Amygdala (tissue), 56 donors: ENCODE measurements around the gene CCDC69.

Experiments
- DNase-seq, 56 donors: peaks; one replicate each; lab custom pipeline; 2025; lab: John Stamatoyannopoulos, UW

CCDC69 gene

GRCh38 chr5:151173711-151174611, 49.9 kb downstream of the CCDC69 start:
- DNase-seq = no peak

- DNase-seq = no peak
These were observed 52.4 kb downstream of the CCDC69 start for GRCh38 chr5:151171529-151171928.

DNA sequence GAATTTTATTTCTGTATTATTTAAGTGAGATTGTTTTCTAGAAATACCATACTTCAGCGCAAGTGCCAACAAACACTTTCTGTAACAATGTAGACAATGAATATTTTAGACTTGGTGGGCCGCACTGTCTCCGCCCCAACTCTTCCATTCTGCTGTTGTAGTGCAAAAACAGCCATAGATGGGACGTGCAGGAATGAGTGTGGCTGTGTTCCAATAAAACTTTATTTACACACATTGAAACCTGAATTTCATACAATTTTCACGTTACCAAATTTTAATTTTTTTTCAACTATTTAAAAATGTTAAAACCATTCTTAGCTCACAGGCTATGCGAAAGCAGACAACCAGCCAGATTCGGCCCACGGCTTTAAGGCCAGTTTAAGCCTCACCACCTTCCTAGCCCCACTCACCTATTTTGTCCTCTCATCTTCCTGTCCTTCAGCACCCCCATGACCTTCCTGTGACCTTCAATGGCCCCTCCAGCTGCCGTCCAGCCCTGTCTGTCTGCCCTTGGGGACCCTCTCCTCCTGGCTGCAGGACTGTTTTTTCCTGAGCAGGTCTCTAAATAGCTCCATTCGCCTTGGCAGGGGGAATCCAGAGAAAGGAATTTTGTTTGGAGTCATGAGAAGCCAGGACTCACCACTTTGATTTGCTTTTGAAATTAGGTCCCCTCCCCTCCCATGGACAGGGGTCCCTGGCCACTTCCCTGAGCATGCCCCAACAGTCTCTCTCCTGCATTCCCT, 55.1 kb downstream of the CCDC69 start:
- DNase-seq = no peak

DNA sequence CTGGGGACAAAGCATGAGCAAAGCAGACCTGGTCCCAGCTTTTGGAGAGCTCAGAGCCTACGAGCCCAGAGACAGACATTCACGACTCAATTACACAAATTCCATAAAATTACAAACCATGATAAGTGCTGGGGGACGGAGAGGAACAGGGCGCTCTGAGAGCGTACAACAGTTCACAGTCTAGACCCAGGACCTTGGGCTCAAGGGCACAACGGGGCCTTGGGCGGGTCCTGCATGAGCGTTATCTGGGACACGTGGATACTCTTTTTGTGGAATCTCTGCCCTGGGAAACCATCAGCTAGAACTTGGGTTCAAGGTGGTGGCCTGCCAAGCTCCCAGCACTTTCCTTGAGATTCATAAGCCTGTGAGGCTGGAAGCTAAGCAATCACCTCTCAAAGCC, 56.9 kb downstream of the CCDC69 start:
- no peak for DNase-seq

- peak in 43 of 56 donors; percentile 4 to 85 (median 45) for DNase-seq
These were observed 59.1 kb downstream of the CCDC69 start for GRCh38 chr5:151164687-151165392.

GRCh38 chr5:151162776-151163175, 61.1 kb downstream of the CCDC69 start:
- DNase-seq = no peak

- DNase-seq = no peak
These were observed 64.1 kb downstream of the CCDC69 start for GRCh38 chr5:151159649-151160373.

GRCh38 chr5:151158287-151158661, 65.6 kb downstream of the CCDC69 start:
- DNase-seq = no peak

DNA sequence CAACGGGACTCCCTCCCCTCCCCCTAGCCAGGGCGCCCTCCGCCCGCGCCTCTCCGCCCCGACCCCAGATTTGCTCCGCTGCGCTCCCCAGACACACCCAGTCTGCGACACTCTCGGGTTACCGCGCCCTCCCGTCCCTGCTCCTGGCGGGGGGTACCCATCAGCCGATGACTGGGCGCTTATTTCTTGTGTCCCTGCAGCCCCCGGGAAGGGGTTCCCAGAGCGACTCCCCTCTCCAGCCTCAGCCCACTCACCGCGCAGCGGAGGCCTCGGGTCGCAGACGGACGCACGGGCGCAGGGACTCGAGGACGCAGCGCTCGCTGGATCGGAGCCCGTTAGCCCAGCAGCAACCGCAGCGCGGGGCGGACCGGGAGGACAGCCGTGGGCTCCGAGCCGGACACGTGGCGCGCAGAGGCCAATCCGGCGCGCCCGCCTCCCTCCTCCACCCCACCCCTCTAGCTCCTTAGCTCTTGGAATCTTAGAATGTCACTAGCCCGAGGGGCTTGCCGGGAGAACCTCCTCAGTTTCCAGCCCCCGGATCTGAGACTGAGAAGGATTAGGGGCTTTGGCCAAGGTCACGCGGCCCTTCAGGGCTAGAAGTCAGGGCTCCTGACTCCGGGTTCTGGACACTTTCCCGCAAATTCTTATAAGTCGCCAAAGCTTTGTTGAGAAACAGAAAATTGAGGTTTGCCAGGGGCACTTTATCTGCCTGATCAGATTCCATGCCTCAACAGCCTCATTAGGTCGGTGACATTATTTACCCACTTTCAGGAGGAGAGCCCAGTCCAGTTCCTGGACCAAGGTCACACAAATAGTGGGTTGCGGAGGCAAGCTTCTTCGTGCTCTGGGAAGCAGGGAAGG, 66.2 kb downstream of the CCDC69 start, which contains the start of gene ANXA6:
ANXA6 (minus strand) TSS at position 354 of the 861 bp plus-strand sequence. CDS start 9,878 bp downstream, outside the sequence.
- peak in 55 of 56 donors; percentile 16 to 86 (median 67) for DNase-seq

DNA sequence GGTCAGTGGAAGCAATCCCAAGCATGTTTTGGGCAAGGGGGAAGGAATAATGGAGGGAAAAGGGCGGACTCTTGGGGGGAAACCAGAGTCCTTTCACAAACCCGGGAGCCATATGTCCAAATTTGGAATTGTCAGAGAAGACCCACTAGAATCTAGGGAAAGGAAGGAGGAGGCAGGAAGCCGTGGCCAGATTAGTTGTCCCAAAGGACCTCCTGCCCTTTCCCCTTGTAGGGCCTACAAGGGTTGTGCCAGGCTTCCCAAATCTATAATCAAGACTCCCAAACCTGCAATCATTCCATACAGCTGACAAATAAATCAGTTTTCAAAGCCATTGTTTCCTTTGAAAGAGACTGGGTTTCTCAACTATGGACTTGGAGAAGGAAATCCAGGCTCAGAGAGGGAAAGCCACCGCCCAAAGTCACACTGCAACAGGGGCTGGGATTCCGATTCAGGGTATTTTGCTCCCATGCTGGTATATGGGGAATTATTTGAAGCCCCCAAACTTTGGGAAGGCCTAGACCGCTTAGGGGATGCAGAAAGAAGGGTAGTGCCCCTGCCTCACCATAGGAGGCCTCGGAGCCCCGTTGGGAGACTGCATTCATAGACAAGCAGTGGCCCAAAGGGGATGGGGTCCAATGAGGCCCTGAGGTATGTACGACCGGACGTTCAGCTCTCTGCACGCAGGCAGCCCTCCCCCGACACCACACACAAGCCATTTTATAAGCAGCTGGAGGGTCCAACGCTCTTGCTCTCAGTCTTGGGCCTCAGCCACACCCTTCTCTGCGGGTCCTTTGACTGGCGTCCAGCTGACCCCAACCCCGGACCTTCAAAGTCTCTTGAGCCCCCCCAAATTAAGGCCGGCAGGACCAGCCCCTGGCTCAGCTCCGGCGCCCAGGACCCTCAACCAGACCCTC, 67.1 kb downstream of the CCDC69 start:
- peak in 3 of 56 donors; percentile 6 to 31 (median 25) for DNase-seq

GRCh38 chr5:151155775-151156506, 68.0 kb downstream of the CCDC69 start:
- peak in 9 of 56 donors; percentile 6 to 46 (median 14) for DNase-seq

DNA sequence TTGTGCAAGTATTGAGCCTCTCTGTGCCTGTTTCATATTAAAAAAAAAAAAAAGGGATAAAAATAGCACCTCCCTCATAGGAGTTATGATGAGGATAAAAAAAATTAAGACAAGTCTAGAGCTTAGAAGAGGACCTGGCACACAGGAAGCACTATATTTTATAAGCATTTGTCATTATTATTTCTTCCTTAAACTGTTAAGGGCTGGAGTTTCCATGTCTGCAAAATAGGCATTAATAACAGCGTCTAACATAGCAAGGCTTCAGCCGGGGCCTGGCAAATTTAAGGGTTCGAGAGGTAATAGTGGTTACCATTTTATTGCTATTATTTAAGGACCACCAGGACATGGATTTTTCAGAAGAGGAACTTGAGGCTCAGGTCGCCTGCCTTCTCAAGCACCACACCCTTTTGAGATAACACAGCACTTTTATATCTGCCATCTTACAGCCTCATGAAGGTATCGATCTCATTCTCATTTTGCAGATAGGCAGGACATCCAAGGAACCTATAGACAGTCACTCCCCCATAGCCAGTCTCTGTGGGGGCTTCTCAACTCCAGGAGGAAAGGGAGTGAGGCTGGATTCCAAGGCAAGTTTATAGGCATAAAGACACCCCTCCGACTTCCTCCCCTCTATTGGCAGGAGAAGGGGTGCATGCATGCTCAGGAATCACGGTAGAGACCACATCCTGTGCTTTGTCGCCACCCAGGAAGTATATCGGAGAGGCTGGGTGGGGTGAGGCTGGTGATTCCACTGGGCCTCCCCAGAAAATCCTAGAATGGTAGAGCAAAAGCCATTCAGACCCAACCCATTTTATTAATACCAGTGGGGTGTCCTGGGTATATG, 68.7 kb downstream of the CCDC69 start:
- DNase-seq = no peak

DNA sequence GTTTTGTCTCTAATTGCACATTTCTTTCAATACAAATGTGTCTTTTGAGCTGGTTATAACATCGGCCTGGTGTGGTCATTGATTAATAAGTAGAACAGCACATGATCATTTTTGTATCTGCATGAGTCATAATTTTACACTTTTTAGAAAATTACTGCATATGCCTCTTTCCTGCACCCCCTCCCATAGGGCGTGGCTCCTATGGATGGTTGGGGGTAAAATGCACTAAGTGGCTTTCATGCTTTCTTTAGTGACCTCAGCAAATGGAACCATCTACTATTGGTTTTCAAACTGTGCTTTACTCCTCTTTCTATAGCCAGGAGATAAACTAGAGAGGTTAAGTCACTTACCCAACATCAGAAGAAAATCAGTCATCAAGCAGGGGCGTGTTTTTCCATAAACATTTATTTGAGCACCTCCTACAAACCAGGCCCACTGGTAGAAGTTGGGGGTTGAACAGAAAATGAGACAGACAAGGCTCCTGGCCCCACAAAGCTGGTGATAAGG, 70.1 kb downstream of the CCDC69 start:
- no peak for DNase-seq

DNA sequence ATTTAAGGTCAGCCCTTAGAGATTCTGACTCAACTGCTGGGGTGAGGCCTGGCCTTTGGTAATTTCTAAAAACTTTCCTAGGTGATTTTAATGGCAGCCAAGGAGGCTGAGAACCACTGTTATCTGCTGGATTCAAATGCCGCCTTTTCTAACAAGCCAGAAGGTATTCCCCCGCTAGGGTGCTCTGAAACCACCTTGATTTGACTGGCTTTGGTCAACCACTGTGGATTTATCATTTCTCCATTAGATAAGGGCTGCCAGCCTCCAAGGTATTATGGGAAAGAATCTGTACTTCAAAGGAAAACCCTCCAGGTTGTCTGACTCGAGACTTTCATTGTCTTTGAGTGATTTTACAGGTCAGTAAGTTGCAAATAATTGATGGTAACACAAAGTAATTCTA, 70.6 kb downstream of the CCDC69 start:
- DNase-seq = no peak

GRCh38 chr5:151151793-151152192, 72.1 kb downstream of the CCDC69 start:
- DNase-seq = peak in 2 of 56 donors; percentile 11 to 28

DNA sequence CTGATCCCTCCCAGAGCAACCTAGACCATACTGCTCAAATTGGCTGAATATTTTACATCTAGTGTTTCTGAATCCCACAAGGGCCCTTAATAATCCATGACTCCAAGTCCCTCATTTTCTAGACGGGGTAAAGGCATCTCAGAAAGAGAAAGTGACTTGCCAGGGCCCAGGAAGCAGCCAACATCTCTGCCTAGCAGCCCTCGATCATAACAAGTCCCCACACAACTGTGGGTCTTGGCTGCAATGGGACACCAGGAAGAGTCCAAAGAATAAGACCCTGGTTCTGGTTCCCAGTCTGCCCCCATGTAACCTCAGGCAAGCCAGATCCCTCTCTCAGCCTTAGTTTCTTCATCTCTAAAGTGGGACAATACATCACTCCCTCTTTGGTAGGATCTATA, 72.6 kb downstream of the CCDC69 start:
- no peak for DNase-seq
